HEK293 (cell line): ENCODE data around the gene RNF223.

Experiments
- CTCF ChIA-PET: fragments of 350-600 bp; formaldehyde crosslinking; extraction: SDS; loops from one replicate; lab custom pipeline; 2021; ENCODE audit warnings: antibody characterized with exemption; lab: Yijun Ruan, JAX
- POLR2A ChIA-PET: fragments of 300-600 bp; formaldehyde crosslinking; extraction: SDS; loops from one replicate; lab custom pipeline; 2020; ENCODE audit warnings: antibody characterized with exemption, inconsistent platforms; lab: Yijun Ruan, JAX
- H3K27ac ChIP-seq: fragments of 200-500 bp; sonication (Bioruptor generic); 2 replicates; pipeline ENCODE4 v1.5.1; 2014; ENCODE audit warnings: low read depth, low read length, control low read depth, inconsistent platforms; ENCODE audit errors: extremely low read depth
- H3K36me3 ChIP-seq, 2 experiments: fragments of 200-500 bp in 1 of 2; sonication (Bioruptor generic) in 1 of 2; 1 replicate in 1 of 2; 2 replicates in 1 of 2; pipeline ENCODE4 v1.5.1; 2014 to 2017; ENCODE audit warnings: inconsistent platforms in 2 of 2, low read length in 2 of 2; ENCODE audit not compliant: control insufficient read depth in 2 of 2, insufficient read depth in 1 of 2
- H3K4me1 ChIP-seq: fragments of 200-500 bp; sonication (Bioruptor generic); 2 replicates; pipeline ENCODE4 v1.5.1; 2014; ENCODE audit warnings: mild to moderate bottlenecking, low read length, inconsistent platforms; ENCODE audit not compliant: control insufficient read depth, insufficient read depth
- H3K4me3 ChIP-seq: 2 replicates; pipeline ENCODE4 v1.5.1; 2011; ENCODE audit warnings: low read depth, mild to moderate bottlenecking, control low read depth, low read length, moderate library complexity
- H3K9me3 ChIP-seq: fragments of 200-500 bp; sonication (Bioruptor generic); 2 replicates; pipeline ENCODE4 v1.5.1; 2014; ENCODE audit warnings: low read depth, low read length, inconsistent platforms; ENCODE audit not compliant: control insufficient read depth, insufficient read depth
- EGR2 ChIP-seq: fragments of 450-650 bp; formaldehyde crosslinking; IDR thresholded peaks from 2 replicates; pipeline ENCODE4 v1.5.1; 2016; ENCODE audit warnings: low read depth, missing biosample characterization, missing genetic modification characterization
- INSM2 ChIP-seq: fragments of 450-650 bp; formaldehyde crosslinking; IDR thresholded peaks from 2 replicates; pipeline ENCODE4 v1.5.1; 2016; ENCODE audit warnings: missing biosample characterization, missing genetic modification characterization
- PRDM4 ChIP-seq: fragments of 450-650 bp; formaldehyde crosslinking; IDR thresholded peaks from 2 replicates; pipeline ENCODE4 v1.5.1; 2017; ENCODE audit warnings: missing biosample characterization, missing genetic modification characterization
- ZBTB10 ChIP-seq: fragments of 450-650 bp; formaldehyde crosslinking; IDR thresholded peaks from 2 replicates; pipeline ENCODE4 v1.5.1; 2016; ENCODE audit warnings: missing biosample characterization, missing genetic modification characterization
- ZNF174 ChIP-seq: fragments of 450-650 bp; formaldehyde crosslinking; IDR thresholded peaks from 2 replicates; pipeline ENCODE4 v1.5.0; 2017; ENCODE audit warnings: missing biosample characterization, mild to moderate bottlenecking, missing genetic modification characterization
- ZNF23 ChIP-seq: fragments of 450-650 bp; formaldehyde crosslinking; IDR thresholded peaks from 2 replicates; pipeline ENCODE4 v1.5.1; 2016; ENCODE audit warnings: missing biosample characterization, missing genetic modification characterization, borderline replicate concordance
- ZNF280D ChIP-seq: fragments of 450-650 bp; formaldehyde crosslinking; IDR thresholded peaks from 2 replicates; pipeline ENCODE4 v1.5.1; 2016; ENCODE audit warnings: missing biosample characterization, missing genetic modification characterization
- ZNF311 ChIP-seq: fragments of 450-650 bp; formaldehyde crosslinking; IDR thresholded peaks from 2 replicates; pipeline ENCODE4 v1.5.1; 2017; ENCODE audit warnings: missing biosample characterization, missing genetic modification characterization, borderline replicate concordance
- ZNF423 ChIP-seq: fragments of 450-650 bp; formaldehyde crosslinking; IDR thresholded peaks from 2 replicates; pipeline ENCODE4 v1.5.1; 2016; ENCODE audit warnings: missing biosample characterization, missing genetic modification characterization
- ZNF488 ChIP-seq: fragments of 450-650 bp; formaldehyde crosslinking; IDR thresholded peaks from 2 replicates; pipeline ENCODE4 v1.5.1; 2016; ENCODE audit warnings: missing biosample characterization, missing genetic modification characterization
- ZNF544 ChIP-seq: fragments of 450-650 bp; formaldehyde crosslinking; IDR thresholded peaks from 2 replicates; pipeline ENCODE4 v1.5.0; 2017; ENCODE audit warnings: missing biosample characterization, missing genetic modification characterization
- ZNF560 ChIP-seq: fragments of 450-650 bp; formaldehyde crosslinking; IDR thresholded peaks from 2 replicates; pipeline ENCODE4 v1.5.1; 2017; ENCODE audit warnings: missing biosample characterization, missing genetic modification characterization, borderline replicate concordance
- ZNF600 ChIP-seq: fragments of 450-650 bp; formaldehyde crosslinking; IDR thresholded peaks from 2 replicates; pipeline ENCODE4 v1.5.1; 2016; ENCODE audit warnings: missing biosample characterization, missing genetic modification characterization
- ZNF626 ChIP-seq: fragments of 450-650 bp; sonication (Bioruptor Pico); formaldehyde crosslinking; IDR thresholded peaks from 2 replicates; pipeline ENCODE4 v1.5.1; 2018; ENCODE audit warnings: missing biosample characterization, missing genetic modification characterization, inconsistent platforms
- ZNF660 ChIP-seq: fragments of 450-650 bp; IDR thresholded peaks from 2 replicates; pipeline ENCODE4 v1.5.1; 2018; ENCODE audit warnings: missing biosample characterization, mild to moderate bottlenecking, missing genetic modification characterization
- ZNF768 ChIP-seq: fragments of 450-650 bp; formaldehyde crosslinking; IDR thresholded peaks from 2 replicates; pipeline ENCODE4 v1.5.1; 2018; ENCODE audit warnings: missing biosample characterization, mild to moderate bottlenecking, missing genetic modification characterization
- ZNF837 ChIP-seq: fragments of 450-650 bp; formaldehyde crosslinking; IDR thresholded peaks from 2 replicates; pipeline ENCODE4 v1.5.1; 2016; ENCODE audit warnings: missing biosample characterization, missing genetic modification characterization

The RNF223 gene

GRCh38 chr1:1074631-1075147, 583 bp upstream of the RNF223 start:
- POLR2A ChIA-PET, result interaction anchor here (1.0 kb wide), 1 partner anchor 61 kb away, joined by 3 read pairs; the partner anchor contains the start of gene ISG15
- CTCF ChIA-PET, result interaction anchor here (0.6 to 0.8 kb wide), 2 partner anchors 90 to 99 kb away, joined by 3 to 4 read pairs; no protein-coding TSS in a partner anchor

GRCh38 chr1:1072849-1073742, 1.0 kb downstream of the RNF223 start:
- Histone ChIP-seq H3K4me3 (no peak overlapping the region), H3K36me3 (no peaks in the 10 kb centered on the region), H3K27ac (no peak overlapping the region), H3K4me1 (no peaks in the 10 kb centered on the region), H3K9me3 (no peaks in the 10 kb centered on the region)
- CTCF ChIA-PET, result interaction anchor here (1.9 kb wide), 1 partner anchor 14 kb away, joined by 7 read pairs; no protein-coding TSS in a partner anchor
- POLR2A ChIA-PET, result interaction anchor here (0.6 kb wide), 1 partner anchor 84 kb away, joined by 3 read pairs; no protein-coding TSS in a partner anchor
- TF ChIP-seq PRDM4 (tag by site-specific recombination) (no peak), ZNF560 (no peak), ZNF544 (no peak), ZNF311 (no peak), EGR2 (tag by site-specific recombination) (peak; percentile 43; the same call in 1 of the 2 replicates), ZNF488 (tag by site-specific recombination) (no peak), ZNF768 (tag by site-specific recombination) (no peak), INSM2 (tag by site-specific recombination) (no peak), ZNF626 (tag by site-specific recombination) (no peak), ZNF837 (no peak), ZNF174 (tag by site-specific recombination) (no peak)

More at GRCh38 chr1:1074631-1075147, 583 bp upstream of the RNF223 start:
- H3K36me3 ChIP-seq, result no peaks in the 10 kb centered on the region
- peaks cover 3% of the 10 kb centered on the region; the same call in 1 of the 2 replicates for H3K4me1 ChIP-seq
- H3K4me3 ChIP-seq, result no peak overlapping the region
- H3K9me3 ChIP-seq, result no peaks in the 10 kb centered on the region
- TF ChIP-seq ZNF23 (no peak), ZNF660 (tag by site-specific recombination) (no peak), ZNF600 (tag by site-specific recombination) (no peak), ZBTB10 (no peak), ZNF423 (tag by site-specific recombination) (no peak), ZNF280D (tag by site-specific recombination) (no peak)
- TF ChIP-seq, all 188 proteins: peak for 0
- no peak overlapping the region for H3K27ac ChIP-seq
